ENCODE data around the gene SDS.

SDS gene

DNA sequence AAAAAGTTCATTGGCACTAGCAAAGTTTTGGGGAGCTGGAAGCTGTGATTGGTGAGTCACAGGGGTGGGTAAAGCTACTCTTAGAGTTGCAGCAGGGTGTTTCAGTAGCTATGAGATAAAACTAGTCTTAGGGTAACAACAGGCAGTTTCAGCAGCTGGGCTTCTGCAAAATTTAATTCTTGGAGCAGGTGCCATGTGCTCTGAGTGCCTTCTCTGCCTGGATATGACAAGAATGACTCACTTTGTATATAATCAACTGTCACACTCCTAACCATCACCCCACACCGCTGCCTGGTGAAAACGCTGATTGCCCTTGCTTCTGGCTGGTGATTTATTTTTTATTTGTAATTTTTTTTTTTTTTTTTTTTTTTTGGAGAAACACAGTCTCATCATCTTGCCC lies 55.8 kb downstream of the SDS start:
- TF ChIP-seq TEAD4 (IDR thresholded peaks at IDR 0.05) (no peak), CEBPB (IDR thresholded peaks at IDR 0.05) (no peak), EP300 (IDR thresholded peaks at IDR 0.05; ENCODE audit: borderline replicate concordance) (no peak), TCF12 (IDR thresholded peaks at IDR 0.05; ENCODE audit: low read depth) (no peak), NFIC (IDR thresholded peaks at IDR 0.05) (no peak), ZBTB7A (IDR thresholded peaks at IDR 0.05; ENCODE audit: low read depth) (no peak), YY1 (IDR thresholded peaks at IDR 0.05; ENCODE audit: low read depth) (no peak), FOXM1 (IDR thresholded peaks at IDR 0.05; ENCODE audit: borderline replicate concordance, low read depth) (no peak), CREB1 (IDR thresholded peaks at IDR 0.05; ENCODE audit: low read depth) (no peak), EGR1 (IDR thresholded peaks at IDR 0.05) (no peak)
- TF ChIP-seq, protein P1, sequence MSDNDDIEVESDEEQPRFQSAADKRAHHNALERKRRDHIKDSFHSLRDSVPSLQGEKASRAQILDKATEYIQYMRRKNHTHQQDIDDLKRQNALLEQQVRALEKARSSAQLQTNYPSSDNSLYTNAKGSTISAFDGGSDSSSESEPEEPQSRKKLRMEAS (IDR thresholded peaks at IDR 0.05): no peak
- TF ChIP-seq, protein P2, sequence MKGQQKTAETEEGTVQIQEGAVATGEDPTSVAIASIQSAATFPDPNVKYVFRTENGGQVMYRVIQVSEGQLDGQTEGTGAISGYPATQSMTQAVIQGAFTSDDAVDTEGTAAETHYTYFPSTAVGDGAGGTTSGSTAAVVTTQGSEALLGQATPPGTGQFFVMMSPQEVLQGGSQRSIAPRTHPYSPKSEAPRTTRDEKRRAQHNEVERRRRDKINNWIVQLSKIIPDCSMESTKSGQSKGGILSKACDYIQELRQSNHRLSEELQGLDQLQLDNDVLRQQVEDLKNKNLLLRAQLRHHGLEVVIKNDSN (IDR thresholded peaks at IDR 0.05): no peak
- TF ChIP-seq, protein P3, sequence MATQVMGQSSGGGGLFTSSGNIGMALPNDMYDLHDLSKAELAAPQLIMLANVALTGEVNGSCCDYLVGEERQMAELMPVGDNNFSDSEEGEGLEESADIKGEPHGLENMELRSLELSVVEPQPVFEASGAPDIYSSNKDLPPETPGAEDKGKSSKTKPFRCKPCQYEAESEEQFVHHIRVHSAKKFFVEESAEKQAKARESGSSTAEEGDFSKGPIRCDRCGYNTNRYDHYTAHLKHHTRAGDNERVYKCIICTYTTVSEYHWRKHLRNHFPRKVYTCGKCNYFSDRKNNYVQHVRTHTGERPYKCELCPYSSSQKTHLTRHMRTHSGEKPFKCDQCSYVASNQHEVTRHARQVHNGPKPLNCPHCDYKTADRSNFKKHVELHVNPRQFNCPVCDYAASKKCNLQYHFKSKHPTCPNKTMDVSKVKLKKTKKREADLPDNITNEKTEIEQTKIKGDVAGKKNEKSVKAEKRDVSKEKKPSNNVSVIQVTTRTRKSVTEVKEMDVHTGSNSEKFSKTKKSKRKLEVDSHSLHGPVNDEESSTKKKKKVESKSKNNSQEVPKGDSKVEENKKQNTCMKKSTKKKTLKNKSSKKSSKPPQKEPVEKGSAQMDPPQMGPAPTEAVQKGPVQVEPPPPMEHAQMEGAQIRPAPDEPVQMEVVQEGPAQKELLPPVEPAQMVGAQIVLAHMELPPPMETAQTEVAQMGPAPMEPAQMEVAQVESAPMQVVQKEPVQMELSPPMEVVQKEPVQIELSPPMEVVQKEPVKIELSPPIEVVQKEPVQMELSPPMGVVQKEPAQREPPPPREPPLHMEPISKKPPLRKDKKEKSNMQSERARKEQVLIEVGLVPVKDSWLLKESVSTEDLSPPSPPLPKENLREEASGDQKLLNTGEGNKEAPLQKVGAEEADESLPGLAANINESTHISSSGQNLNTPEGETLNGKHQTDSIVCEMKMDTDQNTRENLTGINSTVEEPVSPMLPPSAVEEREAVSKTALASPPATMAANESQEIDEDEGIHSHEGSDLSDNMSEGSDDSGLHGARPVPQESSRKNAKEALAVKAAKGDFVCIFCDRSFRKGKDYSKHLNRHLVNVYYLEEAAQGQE (IDR thresholded peaks at IDR 0.05; ENCODE audit: low read depth): no peak

DNA sequence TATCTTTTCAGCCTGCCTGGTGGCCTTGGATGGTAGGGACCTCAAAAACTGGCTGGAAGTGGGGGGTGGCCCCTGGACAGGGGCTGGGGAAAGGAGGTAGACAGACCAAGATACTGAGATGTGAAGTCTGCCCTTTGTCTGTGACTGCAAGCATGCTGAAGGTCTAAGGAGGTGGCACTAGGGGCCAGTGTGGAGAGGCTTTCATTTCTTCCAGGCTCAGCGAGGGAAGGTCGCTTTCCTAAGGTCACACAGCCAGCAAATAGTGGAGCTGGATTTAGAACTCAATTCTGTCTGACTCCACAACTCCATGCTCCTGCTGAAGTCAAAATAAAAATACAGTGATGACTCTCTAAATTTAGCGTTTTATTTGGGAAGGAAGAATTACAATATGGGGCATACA lies 56.6 kb downstream of the SDS start:
- TF ChIP-seq CREB1 (IDR thresholded peaks at IDR 0.05; ENCODE audit: low read depth) (no peak), YY1 (IDR thresholded peaks at IDR 0.05; ENCODE audit: low read depth) (no peak), TAF1 (IDR thresholded peaks at IDR 0.05; ENCODE audit: low read depth) (no peak), CEBPB (IDR thresholded peaks at IDR 0.05) (no peak), NFIC (IDR thresholded peaks at IDR 0.05) (no peak), FOXM1 (IDR thresholded peaks at IDR 0.05; ENCODE audit: borderline replicate concordance, low read depth) (no peak), ZBTB7A (IDR thresholded peaks at IDR 0.05; ENCODE audit: low read depth) (no peak), EGR1 (IDR thresholded peaks at IDR 0.05) (no peak), TCF12 (IDR thresholded peaks at IDR 0.05; ENCODE audit: low read depth) (no peak), TEAD4 (IDR thresholded peaks at IDR 0.05) (no peak), RAD21 (IDR thresholded peaks at IDR 0.05; ENCODE audit: low read depth) (no peak), EP300 (IDR thresholded peaks at IDR 0.05; ENCODE audit: borderline replicate concordance) (no peak)
- TF ChIP-seq, protein P3 (IDR thresholded peaks at IDR 0.05; ENCODE audit: low read depth): no peak
- TF ChIP-seq, protein P2 (IDR thresholded peaks at IDR 0.05): no peak
- TF ChIP-seq, protein P1 (IDR thresholded peaks at IDR 0.05): no peak

DNA sequence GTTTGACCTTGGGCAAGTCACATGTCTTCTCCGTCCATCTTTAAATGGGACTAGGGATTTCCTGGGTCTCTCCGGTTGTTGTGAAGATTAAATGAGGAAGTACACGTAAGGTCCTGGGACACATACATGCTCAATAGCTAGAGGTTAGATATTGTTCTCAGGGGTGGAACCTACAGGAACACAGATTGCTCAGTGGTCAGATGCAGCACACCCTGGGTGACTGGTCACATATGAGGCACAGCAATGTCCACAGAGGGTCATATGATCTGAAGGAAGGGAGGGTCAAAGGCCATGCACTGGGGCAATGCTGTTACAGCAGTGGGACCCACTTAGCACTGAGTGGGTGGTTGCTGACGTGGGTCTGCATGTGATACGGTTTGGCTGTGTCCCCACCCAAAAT lies 57.3 kb downstream of the SDS start:
- TF ChIP-seq, protein P3 (IDR thresholded peaks at IDR 0.05; ENCODE audit: low read depth): no peak
- TF ChIP-seq CREB1 (IDR thresholded peaks at IDR 0.05; ENCODE audit: low read depth) (no peak), CEBPB (IDR thresholded peaks at IDR 0.05) (no peak), YY1 (IDR thresholded peaks at IDR 0.05; ENCODE audit: low read depth) (no peak), NFIC (IDR thresholded peaks at IDR 0.05) (no peak), ZBTB7A (IDR thresholded peaks at IDR 0.05; ENCODE audit: low read depth) (no peak), EP300 (IDR thresholded peaks at IDR 0.05; ENCODE audit: borderline replicate concordance) (no peak)
- TF ChIP-seq, protein P2 (IDR thresholded peaks at IDR 0.05): no peak

DNA sequence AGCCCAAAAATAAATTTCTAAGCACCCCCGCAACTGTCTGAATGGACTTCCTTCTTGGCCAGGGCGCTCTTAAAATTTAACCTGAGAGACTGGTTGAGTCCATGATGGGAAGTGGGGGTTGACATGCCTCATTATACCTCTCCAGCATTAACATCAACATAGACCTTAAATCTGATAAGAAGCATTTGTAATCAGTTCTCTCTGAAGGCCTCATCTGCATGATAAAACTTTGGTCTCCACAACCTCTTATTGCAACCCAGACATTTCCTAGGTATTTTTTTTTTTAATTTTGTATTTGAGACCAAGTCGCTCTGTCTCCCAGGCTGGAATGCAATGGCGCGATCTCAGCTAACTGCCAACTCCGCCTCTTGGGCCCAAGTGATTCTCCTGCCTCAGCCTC lies 58.4 kb downstream of the SDS start:
- TF ChIP-seq, protein P1 (IDR thresholded peaks at IDR 0.05): no peak
- TF ChIP-seq TCF12 (IDR thresholded peaks at IDR 0.05; ENCODE audit: low read depth) (no peak), CEBPB (IDR thresholded peaks at IDR 0.05) (no peak), NFIC (IDR thresholded peaks at IDR 0.05) (no peak), ZBTB7A (IDR thresholded peaks at IDR 0.05; ENCODE audit: low read depth) (no peak), FOXM1 (IDR thresholded peaks at IDR 0.05; ENCODE audit: borderline replicate concordance, low read depth) (no peak), RAD21 (IDR thresholded peaks at IDR 0.05; ENCODE audit: low read depth) (no peak), EP300 (IDR thresholded peaks at IDR 0.05; ENCODE audit: borderline replicate concordance) (no peak), TEAD4 (IDR thresholded peaks at IDR 0.05) (no peak), CREB1 (IDR thresholded peaks at IDR 0.05; ENCODE audit: low read depth) (no peak), TAF1 (IDR thresholded peaks at IDR 0.05; ENCODE audit: low read depth) (no peak)
- TF ChIP-seq, protein P2 (IDR thresholded peaks at IDR 0.05): no peak
